ENCODE results near the gene TPP1. TPM values are rescaled to one million over a fixed set of nuclear protein-coding genes. Genes with fewer than 3 reads are reported as not detected.

Gene TPP1
- total RNA-seq, 2 donors from 2014 or later, result 75.7 to 172 TPM

DNA sequence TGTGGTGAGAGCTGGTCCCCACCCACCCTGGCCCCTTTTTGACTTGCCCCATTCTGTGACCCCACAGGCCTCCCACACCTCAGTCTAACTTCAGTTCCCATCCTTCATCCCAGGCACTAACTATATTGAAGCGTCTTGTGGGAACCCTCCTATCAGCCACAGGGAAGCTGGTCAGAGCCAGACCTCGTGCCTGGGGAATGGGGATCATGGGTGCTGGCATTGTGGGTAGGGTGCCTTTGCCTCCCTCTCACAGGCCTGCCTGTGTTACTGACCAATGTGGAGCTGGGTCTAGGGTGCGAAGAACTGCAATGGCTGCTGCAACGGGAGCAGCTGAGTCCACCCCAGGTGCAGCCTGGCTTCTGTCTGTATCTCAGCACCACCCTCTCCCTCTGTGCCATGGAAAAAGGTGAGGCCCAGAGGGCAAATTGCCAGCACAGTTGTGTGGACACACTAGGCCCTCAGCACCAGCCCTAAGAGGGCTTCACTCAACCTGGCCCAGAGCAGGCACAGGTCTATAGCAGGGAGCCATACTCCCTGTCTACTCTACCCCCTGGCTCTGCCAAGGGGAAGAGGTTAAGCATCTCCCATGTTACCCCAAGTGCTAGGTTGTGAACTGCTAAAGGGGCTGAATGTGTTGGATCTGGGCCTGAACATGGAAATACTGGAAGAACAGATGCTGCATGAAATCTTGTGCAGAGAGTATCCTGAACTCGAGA lies 53.1 kb downstream of the TPP1 start:
- no peaks in the 10 kb centered on the region for H3K27me3 Mint-ChIP-seq
- H3K4me3 Mint-ChIP-seq, result no peak overlapping the region
- H3K4me1 Mint-ChIP-seq, result peaks cover 4% of the 10 kb centered on the region
- H3K27ac Mint-ChIP-seq, result no peak overlapping the region
- H3K9me3 Mint-ChIP-seq, result no peaks in the 10 kb centered on the region
- ATAC-seq (replicated peaks), result no peak
- no peaks in the 10 kb centered on the region for H3K36me3 Mint-ChIP-seq (ENCODE audit: low read depth)

- H3K36me3 Mint-ChIP-seq (ENCODE audit: low read depth), result no peaks in the 10 kb centered on the region
- no peaks in the 10 kb centered on the region for H3K9me3 Mint-ChIP-seq
- no peak overlapping the region for H3K4me3 Mint-ChIP-seq
- no peak for ATAC-seq (replicated peaks)
- peaks cover 4% of the 10 kb centered on the region for H3K4me1 Mint-ChIP-seq
- H3K27ac Mint-ChIP-seq, result no peak overlapping the region
- no peaks in the 10 kb centered on the region for H3K27me3 Mint-ChIP-seq
Measured at GRCh38 chr11:6565325-6565724, 53.9 kb downstream of the TPP1 start.

- ATAC-seq (replicated peaks), result no peak
- Mint-ChIP-seq H3K36me3 (ENCODE audit: low read depth) (no peaks in the 10 kb centered on the region), H3K9me3 (no peaks in the 10 kb centered on the region), H3K4me1 (peaks cover 1% of the 10 kb centered on the region), H3K4me3 (no peak overlapping the region), H3K27me3 (no peaks in the 10 kb centered on the region), H3K27ac (no peak overlapping the region)
Measured at GRCh38 chr11:6563667-6564066, 55.6 kb downstream of the TPP1 start.

DNA sequence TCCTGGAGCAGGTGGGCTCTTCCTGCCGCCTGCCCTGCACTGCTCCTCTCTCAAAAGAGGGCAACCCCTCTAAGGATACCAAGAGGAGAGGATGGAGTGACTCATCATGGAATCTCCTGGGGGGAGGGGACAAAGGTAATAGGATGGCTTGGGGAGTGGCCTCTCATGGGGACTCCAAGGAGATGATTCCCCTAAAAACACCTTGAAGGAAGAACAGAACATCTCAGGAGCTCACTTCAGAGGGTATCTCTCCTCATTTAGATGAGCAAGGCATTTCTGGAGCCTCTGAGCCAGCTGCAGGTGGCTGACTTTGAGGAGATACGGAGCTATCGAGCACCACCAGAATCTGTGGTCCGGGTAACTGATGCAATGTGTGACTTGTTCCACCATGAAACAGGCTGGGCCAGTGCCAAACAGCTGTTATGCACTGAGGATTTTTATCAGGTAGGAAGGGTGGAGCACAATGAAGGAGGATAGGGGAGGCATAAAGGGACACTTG lies 56.1 kb downstream of the TPP1 start:
- ATAC-seq (replicated peaks), result no peak
- Mint-ChIP-seq H3K27ac (no peak overlapping the region), H3K4me1 (no peaks in the 10 kb centered on the region), H3K4me3 (no peak overlapping the region), H3K36me3 (ENCODE audit: low read depth) (no peaks in the 10 kb centered on the region), H3K27me3 (no peaks in the 10 kb centered on the region), H3K9me3 (no peaks in the 10 kb centered on the region)

Other genes starting within 250 kb of the TPP1 start
- gene SMPD1, start 228.9 kb downstream of the TPP1 start, total RNA-seq, result 10 to 100 TPM; 12.9 to 15.2 TPM
- 10 to 100 TPM; 46.1 to 62.5 TPM for gene APBB1, start 200.3 kb downstream of the TPP1 start, total RNA-seq
- gene HPX, start 178.4 kb downstream of the TPP1 start, total RNA-seq, result 1 to 10 TPM in 1 of 2 donors, under 1 TPM in 1; 0.58 to 1.3 TPM
- gene TRIM3, start 145.5 kb downstream of the TPP1 start, total RNA-seq, result 10 to 100 TPM in 1 of 2 donors, 1 to 10 TPM in 1; 7.0 to 10.7 TPM
- 10 to 100 TPM; 44.0 to 48.8 TPM for gene ARFIP2, start 138.1 kb downstream of the TPP1 start, total RNA-seq
- gene TIMM10B, start 137.9 kb downstream of the TPP1 start, total RNA-seq, result 10 to 100 TPM; 42.7 to 43.7 TPM
- gene DNHD1, start 122.1 kb downstream of the TPP1 start, total RNA-seq, result 10 to 100 TPM; 25.2 to 39.3 TPM
- gene RRP8, start 15.8 kb downstream of the TPP1 start, total RNA-seq, result 10 to 100 TPM; 27.2 to 31.9 TPM
- 100 to 1,000 TPM in 1 of 2 donors, 10 to 100 TPM in 1; 85.0 to 113 TPM for gene ILK, start 15.6 kb downstream of the TPP1 start, total RNA-seq
- 100 to 1,000 TPM in 1 of 2 donors, 10 to 100 TPM in 1; 82.2 to 106 TPM for gene TAF10, start 7.2 kb downstream of the TPP1 start, total RNA-seq
- 1 to 10 TPM in 1 of 2 donors, under 1 TPM in 1; 0.26 to 1.5 TPM for gene DCHS1, start 36.4 kb upstream of the TPP1 start, total RNA-seq
- 10 to 100 TPM; 65.8 to 74.7 TPM for gene MRPL17, start 63.9 kb upstream of the TPP1 start, total RNA-seq
- under 1 TPM in 1 of 2 donors, not detected in 1; 0.08 TPM for gene OR2AG2, start 152.6 kb upstream of the TPP1 start, total RNA-seq
- not detected for gene OR2AG1, start 163.6 kb upstream of the TPP1 start, total RNA-seq
- gene OR6A2, start 180.3 kb upstream of the TPP1 start, total RNA-seq, result under 1 TPM in 1 of 2 donors, not detected in 1; 0.13 TPM
- not detected for gene OR10A5, start 226.3 kb upstream of the TPP1 start, total RNA-seq
- gene OR10A2, start 243.6 kb upstream of the TPP1 start, total RNA-seq, result not detected